Colonic mucosa (tissue), 4 donors: ENCODE measurements around the gene MBD3. TPM values are rescaled to one million over a fixed set of nuclear protein-coding genes. Genes with fewer than 3 reads are reported as not detected.

Source experiments
- DNase-seq: peaks from one replicate; pipeline ENCODE4 v3.0.0-alpha.2; 2020
- H3K27ac ChIP-seq: fragments of 200-600 bp; one replicate; pipeline ENCODE4 v1.8.0; 2021
- H3K27me3 ChIP-seq: fragments of 200-600 bp; one replicate; pipeline ENCODE4 v1.8.0; 2021
- H3K36me3 ChIP-seq: fragments of 200-600 bp; one replicate; pipeline ENCODE4 v1.8.0; 2021
- H3K4me1 ChIP-seq: fragments of 200-600 bp; one replicate; pipeline ENCODE4 v1.8.0; 2021; ENCODE audit warnings: mild to moderate bottlenecking
- H3K4me3 ChIP-seq: fragments of 200-600 bp; one replicate; pipeline ENCODE4 v1.8.0; 2021
- H3K9ac ChIP-seq, 2 donors: one replicate each; pipeline ENCODE4 v1.7.0; 2013; ENCODE audit warnings: control low read depth in 2 of 2, low read depth in 2 of 2, low read length in 2 of 2
- H3K9me3 ChIP-seq: fragments of 200-600 bp; one replicate; pipeline ENCODE4 v1.8.0; 2021
- intact Hi-C: fragments of 100-400 bp; cut with DNase I; formaldehyde crosslinking; loops from one replicate; pipeline ENCODE4 v1.14.1; 2022
- total RNA-seq, 2 donors: library from RNA; stranded (reverse); fragmentation: NEBNext Ultra II Directional in 1 of 2; extraction: Animal tissue kit (Norgen Biotek cat#: 25700) in 1 of 2; gene quantifications; one replicate each; pipeline ENCODE4 v1.2.1, GENCODE V29; 2021
- TF ChIP-seq, protein P1 (sequence below): fragments of 200-600 bp; IDR thresholded peaks from one replicate; pipeline ENCODE4 v1.8.0; 2022; ENCODE audit warnings: antibody characterized with exemption, mild to moderate bottlenecking
- donor health status: healthy.
- donor health status: DM: no; HTN: no; CAD: no.
- donor health status: DM: no; HTN: no; CAD: no.

The MBD3 gene
- total RNA-seq, 2 donors from 2014 or later: 44.9 to 109 TPM

- peak within 1 kb of the TSS; percentile 76 for H3K4me3 ChIP-seq
Measured at GRCh38 chr19:1568320-1569019, 24.2 kb downstream of the MBD3 start, which contains the start of gene MEX3D. Gene MEX3D, minus strand, starts transcription at chr19:1568325. Its CDS starts 267 bp downstream, at chr19:1568058.

DNA sequence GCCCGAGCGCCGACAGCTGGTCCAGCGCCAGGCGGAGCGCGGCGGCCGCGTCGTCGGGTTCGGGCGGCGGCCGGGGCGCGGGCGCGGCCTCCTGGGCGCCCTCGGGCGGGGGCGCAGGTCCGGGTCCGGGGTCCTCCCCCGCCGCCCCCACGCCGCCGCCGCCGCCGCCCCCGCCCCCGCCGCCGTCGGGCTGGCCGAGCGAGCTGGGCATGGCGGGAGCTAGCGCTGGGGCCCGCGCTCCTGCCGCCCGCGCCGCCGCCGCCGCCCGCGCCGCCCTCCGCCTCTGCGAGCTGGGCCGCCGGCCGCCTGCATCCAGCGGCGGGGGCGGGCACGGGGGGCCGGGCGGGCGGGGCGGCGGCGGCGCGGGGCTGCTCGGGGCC, 24.8 kb downstream of the MBD3 start:
- DNase-seq: no peak
- Histone ChIP-seq H3K4me1 (no peaks in the 10 kb centered on the region), H3K4me3 (no peak overlapping the region), H3K9me3 (no peaks in the 10 kb centered on the region), H3K9ac (peak overlapping the region in 1 of 2 donors; percentile 35), H3K36me3 (no peaks in the 10 kb centered on the region), H3K27ac (no peak overlapping the region), H3K27me3 (no peaks in the 10 kb centered on the region)
- TF ChIP-seq, protein P1, sequence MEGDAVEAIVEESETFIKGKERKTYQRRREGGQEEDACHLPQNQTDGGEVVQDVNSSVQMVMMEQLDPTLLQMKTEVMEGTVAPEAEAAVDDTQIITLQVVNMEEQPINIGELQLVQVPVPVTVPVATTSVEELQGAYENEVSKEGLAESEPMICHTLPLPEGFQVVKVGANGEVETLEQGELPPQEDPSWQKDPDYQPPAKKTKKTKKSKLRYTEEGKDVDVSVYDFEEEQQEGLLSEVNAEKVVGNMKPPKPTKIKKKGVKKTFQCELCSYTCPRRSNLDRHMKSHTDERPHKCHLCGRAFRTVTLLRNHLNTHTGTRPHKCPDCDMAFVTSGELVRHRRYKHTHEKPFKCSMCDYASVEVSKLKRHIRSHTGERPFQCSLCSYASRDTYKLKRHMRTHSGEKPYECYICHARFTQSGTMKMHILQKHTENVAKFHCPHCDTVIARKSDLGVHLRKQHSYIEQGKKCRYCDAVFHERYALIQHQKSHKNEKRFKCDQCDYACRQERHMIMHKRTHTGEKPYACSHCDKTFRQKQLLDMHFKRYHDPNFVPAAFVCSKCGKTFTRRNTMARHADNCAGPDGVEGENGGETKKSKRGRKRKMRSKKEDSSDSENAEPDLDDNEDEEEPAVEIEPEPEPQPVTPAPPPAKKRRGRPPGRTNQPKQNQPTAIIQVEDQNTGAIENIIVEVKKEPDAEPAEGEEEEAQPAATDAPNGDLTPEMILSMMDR: no peak
- intact Hi-C loops: no loop called here

More at GRCh38 chr19:1568320-1569019, 24.2 kb downstream of the MBD3 start, which contains the start of gene MEX3D:
- no peaks in the 10 kb centered on the region for H3K27me3 ChIP-seq
- H3K4me1 ChIP-seq: no peaks in the 10 kb centered on the region
- H3K9me3 ChIP-seq: no peaks in the 10 kb centered on the region
- DNase-seq: peak; percentile 80
- H3K36me3 ChIP-seq: no peaks in the 10 kb centered on the region
- peak within 1 kb of the TSS; percentile 70 for H3K27ac ChIP-seq
- peak within 1 kb of the TSS; percentile 40 to 68 for H3K9ac ChIP-seq
- intact Hi-C loops: no loop called here
- TF ChIP-seq, protein P1: no peak

GRCh38 chr19:1567116-1567847, 25.4 kb downstream of the MBD3 start:
- TF ChIP-seq, protein P1: no peak
- peak overlapping the region; percentile 76 for H3K4me3 ChIP-seq
- H3K4me1 ChIP-seq: no peaks in the 10 kb centered on the region
- no peaks in the 10 kb centered on the region for H3K9me3 ChIP-seq
- peak overlapping the region; percentile 70 for H3K27ac ChIP-seq
- intact Hi-C loops: no loop called here
- H3K9ac ChIP-seq: peak overlapping the region; percentile 40 to 68
- no peaks in the 10 kb centered on the region for H3K36me3 ChIP-seq
- H3K27me3 ChIP-seq: no peaks in the 10 kb centered on the region
- DNase-seq: peak; percentile 36

DNA sequence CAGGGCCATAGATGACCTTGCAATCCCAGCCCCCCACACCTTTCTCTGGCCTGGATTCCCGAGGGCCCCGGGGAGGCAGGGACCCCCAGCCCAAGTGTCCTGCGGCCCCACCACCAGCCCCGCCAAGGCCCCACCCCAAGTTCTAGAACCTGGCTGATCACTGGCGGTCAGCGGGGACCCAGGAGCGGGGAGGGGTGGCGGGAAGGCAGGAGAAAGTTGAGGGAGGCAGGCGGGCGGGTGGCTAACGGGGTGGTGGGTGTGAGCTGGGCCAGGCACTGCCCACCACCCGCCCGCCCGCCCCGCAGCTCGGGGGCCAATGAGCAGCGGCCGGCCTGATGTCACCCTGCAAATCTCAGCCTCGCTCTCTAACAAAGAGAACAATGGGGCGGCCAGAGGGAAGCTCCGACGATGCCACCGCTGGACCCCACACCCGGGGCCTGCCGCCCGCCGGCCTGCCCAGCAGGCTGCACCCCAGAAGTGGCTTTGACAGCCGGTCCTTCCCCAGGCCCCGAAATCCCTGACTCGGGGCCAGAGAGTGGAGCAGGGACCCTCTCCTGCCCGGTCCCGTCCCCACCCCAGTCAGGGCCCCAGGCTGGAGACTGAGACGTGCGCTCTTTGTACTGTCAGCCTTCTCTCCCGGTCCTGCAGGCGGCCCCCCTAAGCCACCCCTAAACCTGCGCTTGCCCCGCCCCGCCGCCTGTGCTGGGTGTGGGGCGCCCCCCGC, 26.1 kb downstream of the MBD3 start:
- H3K4me3 ChIP-seq: peak overlapping the region; percentile 76
- no peaks in the 10 kb centered on the region for H3K9me3 ChIP-seq
- H3K36me3 ChIP-seq: no peaks in the 10 kb centered on the region
- intact Hi-C loops: no loop called here
- H3K9ac ChIP-seq: peak overlapping the region; percentile 61 to 68
- H3K27ac ChIP-seq: peak overlapping the region; percentile 70
- no peaks in the 10 kb centered on the region for H3K27me3 ChIP-seq
- no peaks in the 10 kb centered on the region for H3K4me1 ChIP-seq
- TF ChIP-seq, protein P1: no peak
- peak; percentile 62 for DNase-seq

- H3K9ac ChIP-seq: no peak overlapping the region
- H3K4me1 ChIP-seq: no peaks in the 10 kb centered on the region
- no peaks in the 10 kb centered on the region for H3K9me3 ChIP-seq
- no peak overlapping the region for H3K27ac ChIP-seq
- TF ChIP-seq, protein P1: no peak
- no peak overlapping the region for H3K4me3 ChIP-seq
- no peaks in the 10 kb centered on the region for H3K36me3 ChIP-seq
- no peak for DNase-seq
- H3K27me3 ChIP-seq: no peaks in the 10 kb centered on the region
- intact Hi-C loops: no loop called here
Measured at GRCh38 chr19:1563251-1563650, 29.4 kb downstream of the MBD3 start.
